T1000 (cell line): ENCODE results near the gene TMEM63A.
"Not testable (repeated sequence)": the region's sequence is repeated elsewhere in the genome, so short reads cannot be mapped to it uniquely, and the experiment has no call there.

Source experiments
- DNase-seq: peaks from one replicate; lab custom pipeline; 2025; ENCODE audit warnings: mixed read lengths; lab: John Stamatoyannopoulos, UW

Gene TMEM63A

DNA sequence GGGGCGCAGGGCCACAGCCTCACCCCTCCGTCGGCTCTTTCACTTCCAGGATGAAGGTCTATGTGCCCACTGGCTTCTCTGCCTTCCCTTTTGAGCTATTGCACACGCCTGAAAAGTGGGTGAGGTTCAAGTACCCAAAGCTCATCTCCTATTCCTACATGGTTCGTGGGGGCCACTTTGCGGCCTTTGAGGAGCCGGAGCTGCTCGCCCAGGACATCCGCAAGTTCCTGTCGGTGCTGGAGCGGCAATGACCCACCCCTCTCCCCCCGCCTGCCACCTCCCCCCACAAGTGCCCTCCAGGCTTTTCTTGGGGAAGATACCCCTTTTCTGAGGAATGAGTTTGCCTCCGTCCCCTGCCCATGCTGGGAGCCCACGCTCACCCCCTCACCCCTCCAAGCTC lies 37.1 kb downstream of the TMEM63A start:
- no peak for DNase-seq

DNA sequence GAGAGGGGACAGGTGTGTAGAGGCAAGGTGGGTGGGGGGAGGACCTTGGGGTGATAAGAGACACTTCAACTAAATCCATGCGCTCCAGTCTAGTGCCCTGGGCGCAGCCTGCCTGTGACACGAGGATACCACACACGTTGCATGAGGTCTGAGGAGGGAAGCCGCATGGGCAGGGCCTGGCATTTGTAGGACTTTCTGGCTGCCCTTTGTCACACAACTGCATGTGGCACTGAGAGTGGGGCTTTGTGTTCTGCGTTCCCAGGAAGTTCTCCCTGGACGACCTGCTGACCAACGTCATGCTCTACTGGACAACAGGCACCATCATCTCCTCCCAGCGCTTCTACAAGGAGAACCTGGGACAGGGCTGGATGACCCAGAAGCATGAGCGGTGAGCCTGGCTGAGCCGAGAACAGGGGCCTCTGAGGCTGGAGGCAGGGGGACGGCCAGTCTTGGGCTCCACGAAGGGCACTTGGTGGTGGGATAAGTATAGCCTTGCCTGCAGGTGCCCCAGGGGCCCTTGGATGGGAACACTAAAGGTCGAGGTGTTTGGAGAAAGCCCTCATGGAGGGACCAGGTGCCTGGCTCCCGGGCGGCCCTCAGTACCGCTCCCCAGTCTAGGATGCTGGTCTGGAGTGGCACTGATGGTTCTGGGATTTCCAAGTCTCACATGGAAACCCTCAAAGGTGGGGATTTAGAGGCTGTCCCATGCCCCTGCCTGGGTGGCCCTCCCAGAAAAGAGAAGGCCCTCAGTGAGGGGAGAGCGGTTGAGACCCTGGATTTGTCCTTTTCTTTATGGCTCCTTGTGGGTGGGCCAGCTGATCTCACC lies 37.7 kb downstream of the TMEM63A start:
- DNase-seq, result no peak

DNA sequence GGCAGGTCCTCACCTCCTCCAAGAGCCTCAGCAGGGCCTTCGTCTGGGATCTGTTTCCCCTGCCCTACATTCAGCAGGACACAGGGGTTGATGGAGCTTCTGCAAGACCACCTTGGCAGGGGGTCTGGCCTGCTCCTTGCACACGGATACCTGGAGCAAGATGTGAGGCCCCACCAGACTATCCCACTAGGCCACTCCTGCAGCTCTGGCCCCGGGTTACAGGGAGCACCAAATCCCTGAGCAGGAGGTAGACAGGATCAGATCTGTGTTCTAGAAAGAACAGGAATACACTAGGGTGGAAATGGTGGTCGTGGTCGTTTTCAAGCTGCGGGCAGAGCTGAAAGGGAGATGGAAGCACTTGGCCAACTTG lies 38.8 kb downstream of the TMEM63A start:
- DNase-seq, result no peak

DNA sequence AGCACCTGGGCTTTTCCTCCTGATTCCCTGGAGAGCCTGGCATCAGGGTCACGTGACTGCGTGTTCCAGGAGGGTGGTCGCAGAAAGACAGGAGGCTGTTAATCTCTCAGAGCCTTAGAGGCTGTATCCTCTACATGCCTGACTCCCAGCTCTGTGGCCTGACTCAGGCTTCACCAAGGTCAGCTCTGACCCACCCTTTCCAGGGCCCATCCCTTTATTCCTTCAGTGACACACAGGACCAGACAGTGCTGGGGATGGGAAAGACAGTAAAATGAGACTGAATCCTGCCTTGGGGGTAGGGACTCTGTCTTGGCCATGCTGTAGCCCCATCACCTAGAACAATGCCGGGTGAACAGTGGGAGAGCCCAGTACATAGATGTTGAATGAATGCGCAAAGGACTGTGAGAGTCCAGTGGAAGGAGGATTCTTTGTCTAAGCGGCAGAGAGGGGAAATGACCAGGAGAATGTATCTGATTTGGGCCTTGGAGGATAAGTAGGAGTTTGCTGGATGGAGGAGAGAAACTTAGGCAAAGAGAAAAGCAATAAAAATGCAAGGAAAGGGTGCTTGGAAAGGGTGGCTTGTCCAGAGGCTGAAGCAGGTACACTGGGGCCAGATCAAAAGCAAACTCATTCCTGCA lies 39.3 kb downstream of the TMEM63A start:
- DNase-seq, result no peak

DNA sequence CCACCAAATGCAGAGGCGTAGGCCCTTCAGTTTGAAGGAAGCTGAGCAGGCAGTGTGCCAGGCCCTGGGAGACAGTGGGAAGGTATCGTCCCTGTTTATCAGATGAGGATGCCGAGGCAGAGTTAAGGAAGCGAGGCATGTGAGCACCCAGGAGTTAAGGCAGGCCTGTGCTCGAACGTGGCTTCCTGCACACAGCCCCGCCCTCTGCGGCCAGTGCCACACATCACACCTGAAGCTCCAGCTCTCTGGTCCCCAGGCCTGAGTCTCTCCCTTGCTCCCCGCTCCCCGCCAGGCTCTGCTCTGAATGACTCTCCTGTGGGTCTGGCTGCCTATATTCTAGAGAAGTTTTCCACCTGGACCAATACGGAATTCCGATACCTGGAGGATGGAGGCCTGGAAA lies 40.1 kb downstream of the TMEM63A start:
- DNase-seq, result no peak

DNA sequence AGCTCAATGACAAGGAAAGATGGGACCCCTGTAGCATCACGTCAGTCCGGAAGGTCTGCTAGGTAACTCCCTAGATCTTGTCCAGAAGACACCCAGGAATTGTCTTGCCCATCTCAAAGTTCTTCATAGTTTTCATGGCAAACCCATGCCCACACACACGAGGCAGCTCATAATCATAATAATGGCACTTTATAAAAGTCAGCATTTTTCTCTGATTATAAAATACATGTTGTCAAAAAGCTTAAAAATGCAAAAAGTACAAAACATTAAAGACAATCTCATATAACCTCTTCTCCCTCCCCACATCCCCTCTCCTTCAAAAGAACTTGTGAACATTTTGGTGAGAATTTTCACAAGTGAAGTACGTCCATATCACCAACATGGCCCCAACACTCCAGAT lies 41.5 kb downstream of the TMEM63A start:
- DNase-seq, result no peak

DNA sequence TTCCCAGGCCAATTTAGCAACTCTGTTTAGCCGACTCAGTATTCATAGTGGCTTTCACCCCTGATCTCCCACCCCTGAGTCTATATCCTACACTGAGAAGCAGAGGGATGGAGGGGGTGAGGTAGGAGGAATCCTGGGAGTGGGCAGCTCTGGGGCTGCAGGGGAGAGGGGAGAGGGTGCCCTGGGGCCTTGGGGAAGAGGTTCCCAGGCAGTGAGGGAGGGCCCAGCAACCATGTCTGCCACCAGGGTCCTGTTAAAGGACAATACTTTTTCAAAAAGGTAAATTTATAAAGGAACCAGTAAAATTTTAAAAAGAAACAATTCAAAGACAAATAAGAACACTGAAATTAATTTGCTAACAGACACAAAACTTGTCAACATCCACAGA lies 42.0 kb downstream of the TMEM63A start:
- DNase-seq, result no peak

DNA sequence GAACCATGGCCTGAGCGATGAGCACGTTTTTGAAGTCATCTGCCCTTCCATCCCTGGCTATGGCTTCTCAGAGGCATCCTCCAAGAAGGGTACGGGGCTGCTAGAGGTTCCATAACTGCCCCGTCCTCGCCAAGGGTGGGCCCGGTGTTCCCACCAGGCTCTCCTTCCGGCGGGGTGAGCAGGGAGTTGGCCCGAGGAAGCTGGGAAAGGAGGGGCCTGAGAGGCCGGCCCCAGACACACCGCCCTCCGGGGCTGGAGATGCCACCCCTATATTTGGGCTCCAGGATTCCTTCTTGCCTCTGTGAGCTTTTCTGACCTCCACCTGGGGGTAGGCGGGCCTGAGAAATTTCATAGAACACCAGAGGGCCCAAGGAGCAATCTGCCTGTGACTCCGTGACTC lies 43.4 kb downstream of the TMEM63A start:
- no peak for DNase-seq

DNA sequence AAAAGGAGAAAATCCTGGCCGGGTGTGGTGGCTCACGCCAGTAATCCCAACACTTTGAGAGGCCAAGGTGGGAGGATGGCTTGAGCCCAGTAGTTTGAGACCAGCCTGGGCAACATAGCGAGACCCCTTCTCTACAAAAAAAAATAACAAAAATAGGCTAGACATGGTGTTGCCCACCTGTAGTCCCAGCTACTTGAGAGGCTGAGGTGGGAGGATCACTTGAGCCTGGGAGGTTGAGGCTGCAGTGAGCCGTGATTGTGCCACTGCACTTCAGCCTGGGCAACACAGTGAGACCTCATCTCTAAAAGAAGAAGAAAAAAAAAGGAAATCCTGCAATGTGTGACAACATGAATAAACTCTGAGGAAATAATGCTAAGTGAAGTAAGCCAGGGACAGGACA lies 45.9 kb downstream of the TMEM63A start:
- DNase-seq, result not testable (repeated sequence)

DNA sequence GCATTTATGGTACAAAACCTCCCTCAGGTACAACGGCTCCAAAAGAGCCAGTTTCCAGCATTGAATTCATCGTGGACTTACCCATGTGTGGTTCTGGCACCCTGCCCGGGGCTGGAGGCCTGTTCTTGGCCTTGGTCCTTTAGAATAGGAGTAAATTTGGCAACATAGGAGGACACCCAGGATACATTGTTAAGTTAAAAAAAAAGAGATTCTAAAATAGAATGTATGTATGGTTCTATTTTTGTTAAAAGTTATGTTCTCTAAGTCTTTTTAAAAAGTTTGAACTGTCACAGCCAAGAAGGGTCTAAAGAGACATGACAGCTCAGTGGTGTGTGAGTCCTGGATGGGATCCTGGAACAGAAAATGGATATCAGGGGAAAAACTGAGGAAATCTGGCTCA lies 46.3 kb downstream of the TMEM63A start:
- DNase-seq, result no peak

DNA sequence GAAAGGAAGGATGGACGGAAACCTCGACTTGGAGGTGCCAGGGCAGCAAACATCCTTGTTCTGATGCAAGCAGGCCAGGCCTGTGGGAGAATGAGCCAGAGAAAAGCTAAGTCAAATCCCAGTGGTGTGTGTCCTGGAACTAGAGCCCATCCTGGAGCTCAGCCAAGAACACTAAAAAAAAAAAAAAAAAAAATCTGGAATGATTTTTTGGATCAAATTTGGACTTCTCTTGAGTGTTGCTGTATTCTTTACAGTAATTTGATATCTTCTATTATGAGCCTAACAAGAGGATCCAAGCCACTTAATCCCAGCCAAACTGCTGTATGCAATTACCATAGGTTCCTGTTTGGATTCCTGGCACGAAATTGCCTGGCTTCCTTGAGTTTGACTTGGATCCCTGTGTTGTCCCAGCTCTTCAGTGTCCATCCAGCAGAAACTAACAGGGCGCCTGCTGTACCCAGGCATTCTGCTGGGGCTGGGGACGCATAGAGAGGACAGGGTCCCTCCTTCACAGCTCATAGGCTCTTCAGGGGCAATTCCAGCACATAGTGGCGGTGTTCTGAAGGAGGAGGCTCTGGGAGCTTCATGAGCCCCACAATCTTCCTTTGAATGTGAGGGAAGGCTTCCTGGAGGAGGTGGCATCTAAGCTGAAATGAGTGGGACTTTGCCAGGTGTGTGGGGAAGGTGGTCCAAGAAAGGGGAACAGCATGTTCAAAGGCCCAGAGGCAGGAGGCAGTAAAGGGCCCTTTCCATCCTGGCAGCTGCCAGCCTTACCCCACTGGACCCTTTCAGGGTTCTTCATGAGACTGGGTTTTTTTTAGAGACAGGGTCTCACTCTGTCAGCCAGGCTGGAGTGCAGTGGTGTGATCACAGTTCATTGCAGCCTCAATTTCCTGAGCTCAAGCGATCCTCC lies 47.5 kb downstream of the TMEM63A start:
- no peak for DNase-seq

DNA sequence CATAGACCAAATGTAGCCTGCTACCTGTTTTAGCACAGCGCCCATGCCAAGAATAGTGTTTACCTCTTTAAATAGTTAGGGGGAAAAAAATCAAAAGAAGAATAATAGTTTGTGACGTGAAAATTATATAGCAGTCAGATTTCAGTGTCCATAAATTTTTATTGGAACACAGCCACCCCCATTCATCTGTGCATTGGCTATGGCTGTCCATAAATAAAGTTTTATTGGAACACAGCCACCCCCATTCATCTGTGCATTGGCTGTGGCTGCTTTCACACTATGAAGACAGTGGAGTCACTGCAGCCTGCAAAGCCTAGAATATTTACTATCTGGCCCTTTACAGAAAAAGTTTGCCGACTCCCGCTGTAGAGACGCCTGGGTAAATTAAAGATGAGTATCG lies 51.3 kb downstream of the TMEM63A start:
- no peak for DNase-seq

DNA sequence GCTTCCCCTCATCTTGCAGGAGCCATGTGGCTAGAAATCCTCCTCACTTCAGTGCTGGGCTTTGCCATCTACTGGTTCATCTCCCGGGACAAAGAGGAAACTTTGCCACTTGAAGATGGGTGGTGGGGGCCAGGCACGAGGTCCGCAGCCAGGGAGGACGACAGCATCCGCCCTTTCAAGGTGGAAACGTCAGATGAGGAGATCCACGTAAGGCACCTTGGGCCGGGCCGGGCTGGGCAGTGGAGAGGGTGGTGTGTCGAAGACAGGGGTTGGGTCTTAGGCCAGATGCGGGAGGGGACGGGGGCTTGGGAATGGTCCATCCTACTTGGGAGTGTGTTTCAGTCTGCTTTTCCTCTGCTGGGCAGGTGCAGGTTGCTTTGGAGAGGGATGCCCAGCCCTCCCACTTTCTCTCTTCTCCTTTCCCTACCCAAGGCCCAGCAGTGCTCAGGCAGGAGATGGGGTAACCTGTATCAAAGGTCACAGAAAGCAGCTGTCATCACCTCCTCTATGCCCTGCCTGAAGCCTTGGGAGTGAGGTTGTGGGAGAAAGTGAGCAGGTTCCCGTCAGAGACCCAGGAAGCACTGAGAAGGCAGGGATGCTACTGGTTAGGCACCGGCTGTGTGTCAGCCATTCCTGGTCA lies 53.4 kb downstream of the TMEM63A start:
- DNase-seq, result no peak

DNA sequence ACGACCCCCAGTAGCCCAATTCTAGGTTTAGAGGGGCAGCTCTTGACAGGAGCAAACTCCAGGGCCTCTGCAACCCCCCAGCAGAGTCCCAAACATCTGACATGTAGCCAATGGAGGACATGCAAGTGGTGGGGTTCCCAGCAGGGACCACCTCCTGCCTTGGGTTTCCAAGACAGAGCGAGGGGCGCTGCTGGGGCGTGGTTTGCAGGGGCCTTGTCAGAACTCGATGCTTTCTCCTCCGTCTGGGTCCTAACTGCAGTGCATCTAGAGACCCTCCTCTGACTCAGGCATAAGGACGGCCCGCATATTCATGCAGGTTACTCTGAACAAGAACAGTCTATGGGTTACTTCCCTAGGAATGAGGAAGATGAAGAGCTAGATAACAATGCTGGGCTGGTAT lies 55.1 kb downstream of the TMEM63A start:
- DNase-seq, result no peak

DNA sequence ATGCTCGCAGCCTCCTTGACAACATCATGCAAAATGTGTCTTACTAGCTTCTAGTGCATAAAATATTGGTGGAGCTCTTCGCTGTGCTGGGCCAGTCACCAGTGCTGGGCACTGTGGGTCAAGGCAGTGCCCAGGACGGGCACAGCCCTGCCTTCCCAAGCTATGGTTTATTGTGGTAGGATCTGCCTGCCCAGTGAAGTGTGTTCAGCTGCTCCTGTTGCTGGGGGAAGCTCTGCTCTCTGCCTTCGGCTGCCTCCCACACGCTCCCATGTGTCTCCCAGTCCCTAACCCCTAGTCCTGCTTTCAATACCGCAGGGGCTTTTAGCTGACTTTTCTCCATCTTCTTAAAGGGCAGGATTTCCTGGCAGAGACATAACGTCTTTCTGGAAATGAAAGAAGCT lies 56.6 kb downstream of the TMEM63A start:
- no peak for DNase-seq

DNA sequence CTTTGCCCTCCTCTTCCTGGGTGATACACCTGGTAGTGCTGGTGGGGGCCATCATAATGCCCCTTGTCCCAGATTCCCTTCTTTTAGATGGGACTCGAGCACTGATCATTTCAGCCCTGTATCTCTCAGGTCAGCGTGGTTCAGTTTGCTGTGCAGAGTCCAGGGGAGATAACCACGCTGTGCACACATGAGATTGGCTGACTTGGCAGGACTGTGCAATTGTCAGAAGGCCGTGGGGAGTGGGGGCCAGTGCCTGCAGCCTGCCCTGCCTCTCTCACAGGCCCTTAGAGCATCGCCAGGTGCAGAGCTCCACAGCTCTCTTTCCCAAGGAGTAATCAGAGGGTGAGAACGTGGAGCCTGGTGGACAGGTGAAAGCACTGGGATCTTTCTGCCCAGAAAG lies 57.1 kb downstream of the TMEM63A start:
- DNase-seq, result no peak

DNA sequence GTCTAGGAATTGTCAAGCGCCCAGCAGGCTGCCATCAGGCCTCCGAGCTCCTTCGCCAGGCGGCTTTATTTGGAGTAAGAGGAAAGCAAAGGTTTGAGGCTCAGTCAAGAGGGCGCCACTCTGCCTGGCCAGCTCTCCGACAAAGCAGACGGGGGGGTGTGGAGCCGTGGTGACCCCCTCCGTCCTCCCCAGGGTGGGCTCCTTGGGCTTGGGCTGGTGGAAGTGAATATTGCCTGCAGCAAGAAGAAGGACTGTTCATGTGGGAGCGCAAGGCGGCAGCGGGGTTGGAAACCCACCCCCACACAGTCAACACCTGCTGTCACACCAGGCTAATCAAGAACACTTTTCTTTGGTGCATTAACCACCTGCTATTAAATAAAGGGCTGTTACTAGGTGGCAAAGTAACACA lies 57.6 kb downstream of the TMEM63A start:
- DNase-seq, result no peak

DNA sequence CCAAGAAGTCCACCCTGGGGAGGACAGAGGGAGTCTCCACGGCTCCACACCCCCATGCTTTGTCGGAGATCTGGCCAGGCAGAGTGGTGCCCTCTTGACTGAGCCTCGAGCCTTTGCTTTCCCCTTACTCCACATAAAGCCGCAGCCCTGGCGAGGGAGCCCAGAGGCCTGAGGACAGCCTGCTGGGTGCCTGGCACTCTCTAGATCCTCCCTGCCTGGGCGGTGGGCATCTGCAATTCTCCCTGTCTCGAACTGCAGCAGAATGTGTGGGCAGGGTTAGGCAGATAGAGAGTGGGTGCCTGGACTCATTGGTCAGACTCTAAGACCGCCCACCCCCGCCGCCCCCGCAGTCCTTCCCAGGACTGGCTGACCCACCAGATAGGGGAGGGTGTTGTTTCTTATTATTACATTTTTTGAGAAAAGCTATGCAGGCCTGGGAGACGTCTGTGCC lies 58.3 kb downstream of the TMEM63A start:
- no peak for DNase-seq

DNA sequence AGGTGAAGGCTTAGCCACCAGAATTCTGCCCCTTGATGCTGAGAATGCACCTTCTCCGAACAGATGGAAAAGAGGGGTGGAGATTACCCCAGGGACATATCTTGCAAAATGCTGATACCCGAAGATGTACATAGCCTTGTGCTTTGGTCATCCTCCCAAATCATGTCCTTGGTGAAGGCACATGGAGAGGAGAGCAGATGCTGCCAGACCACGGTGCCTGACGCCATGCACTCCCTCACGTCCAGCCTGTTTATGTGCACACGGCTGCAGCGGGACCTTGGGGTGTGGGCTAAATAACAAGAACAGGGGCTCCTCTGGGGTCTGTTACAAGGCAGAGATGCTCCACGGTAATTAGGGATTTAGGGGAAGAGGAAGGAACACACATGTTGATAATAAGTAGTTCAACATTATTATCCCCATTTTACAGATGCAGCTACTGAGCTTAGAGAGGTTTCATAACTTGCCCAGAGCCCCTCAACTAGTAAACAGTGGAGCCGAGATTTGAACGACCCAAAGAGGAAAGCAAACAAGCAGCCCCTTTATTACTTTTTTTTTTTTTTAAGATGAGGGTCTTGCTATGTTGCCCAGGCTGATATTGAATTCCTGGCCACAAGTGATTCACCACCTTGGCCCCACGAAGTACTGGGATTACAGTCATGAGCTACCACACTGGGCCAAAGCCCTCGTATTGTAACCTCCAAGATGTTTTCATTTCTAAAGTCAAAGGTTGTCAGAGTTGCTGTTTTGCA lies 59.4 kb downstream of the TMEM63A start:
- DNase-seq, result no peak

DNA sequence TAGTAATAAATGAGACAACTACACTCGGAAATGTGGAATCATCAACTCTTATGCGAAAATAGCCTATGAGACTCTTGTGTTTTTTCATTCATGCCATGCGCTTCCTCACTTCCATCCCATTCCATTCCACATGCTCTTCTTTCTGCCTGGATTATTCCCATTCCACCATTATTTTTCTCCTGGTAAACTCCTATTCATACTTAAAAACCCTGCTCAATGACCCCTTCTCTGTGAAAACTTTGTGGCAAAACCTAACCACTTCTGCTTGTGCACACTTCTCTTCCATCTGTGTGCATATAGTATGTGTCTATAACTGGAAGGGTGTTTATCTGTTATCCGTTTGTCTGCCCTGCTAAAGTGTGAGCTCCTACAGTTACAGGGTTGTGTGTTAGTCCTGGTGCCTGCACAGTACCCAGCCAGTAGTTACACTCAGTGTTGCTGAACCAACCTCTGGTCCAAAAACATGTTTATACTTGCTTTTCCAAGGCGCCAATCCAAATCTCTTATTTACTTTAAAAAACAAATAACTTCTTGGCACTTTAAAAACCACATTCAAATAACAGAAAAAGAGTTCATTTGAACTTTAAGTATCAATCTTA lies 61.6 kb downstream of the TMEM63A start:
- DNase-seq, result no peak
